ENCODE data around the gene FAN1. TPM values are rescaled to one million over a fixed set of nuclear protein-coding genes. Genes with fewer than 3 reads are reported as not detected.

The FAN1 gene
- total and polyA plus RNA-seq, 2 donors from 2014 or later: 11.4 to 23.7 TPM

DNA sequence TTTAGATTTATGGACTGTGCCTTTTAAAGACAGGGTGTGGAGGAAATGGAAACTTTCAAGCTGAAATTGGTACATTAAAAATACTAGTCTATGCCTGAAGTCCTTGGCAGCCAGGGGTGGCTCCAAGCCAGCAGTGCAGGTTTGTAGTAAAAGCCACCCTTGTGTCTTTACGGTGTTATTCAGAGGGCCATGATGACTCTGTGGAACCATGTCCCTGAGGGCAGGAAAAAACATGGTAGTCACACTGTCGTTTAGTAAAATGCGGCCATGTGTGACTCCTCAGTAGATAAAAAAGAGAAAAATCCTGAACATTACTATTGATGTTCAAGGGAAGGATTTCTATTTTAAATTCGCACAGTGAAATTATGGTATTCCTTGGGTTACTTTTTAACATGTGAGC lies 2.7 kb downstream of the FAN1 start:
- peak overlapping the region in 1 of 3 donors; percentile 42 for H3K4me3 ChIP-seq (ENCODE audit: low read length in 3 of 3)
- TF ChIP-seq, protein P1, sequence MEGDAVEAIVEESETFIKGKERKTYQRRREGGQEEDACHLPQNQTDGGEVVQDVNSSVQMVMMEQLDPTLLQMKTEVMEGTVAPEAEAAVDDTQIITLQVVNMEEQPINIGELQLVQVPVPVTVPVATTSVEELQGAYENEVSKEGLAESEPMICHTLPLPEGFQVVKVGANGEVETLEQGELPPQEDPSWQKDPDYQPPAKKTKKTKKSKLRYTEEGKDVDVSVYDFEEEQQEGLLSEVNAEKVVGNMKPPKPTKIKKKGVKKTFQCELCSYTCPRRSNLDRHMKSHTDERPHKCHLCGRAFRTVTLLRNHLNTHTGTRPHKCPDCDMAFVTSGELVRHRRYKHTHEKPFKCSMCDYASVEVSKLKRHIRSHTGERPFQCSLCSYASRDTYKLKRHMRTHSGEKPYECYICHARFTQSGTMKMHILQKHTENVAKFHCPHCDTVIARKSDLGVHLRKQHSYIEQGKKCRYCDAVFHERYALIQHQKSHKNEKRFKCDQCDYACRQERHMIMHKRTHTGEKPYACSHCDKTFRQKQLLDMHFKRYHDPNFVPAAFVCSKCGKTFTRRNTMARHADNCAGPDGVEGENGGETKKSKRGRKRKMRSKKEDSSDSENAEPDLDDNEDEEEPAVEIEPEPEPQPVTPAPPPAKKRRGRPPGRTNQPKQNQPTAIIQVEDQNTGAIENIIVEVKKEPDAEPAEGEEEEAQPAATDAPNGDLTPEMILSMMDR (IDR thresholded peaks at IDR 0.05; ENCODE audit: borderline replicate concordance, extremely low read depth, insufficient read depth): no peak
- peak in 2 of 5 donors; percentile 36 to 86 for DNase-seq
- H3K36me3 ChIP-seq (ENCODE audit: control insufficient read depth in 2 of 3, insufficient read depth in 3 of 3, low read length in 3 of 3): peaks cover 0 to 7% (median 0%) of the 10 kb centered on the region in 3 donors
- no peaks in the 10 kb centered on the region for H3K27me3 ChIP-seq (ENCODE audit: control insufficient read depth, insufficient read depth, low read length)
- H3K27ac ChIP-seq (ENCODE audit: low read depth in 2 of 2, low read length in 2 of 2): peak overlapping the region; percentile 13 to 16
- no peak for FAIRE-seq
- intact Hi-C loops (cut with DNase I): loop anchor here (10.0 kb wide), 1 partner anchor 228 kb away; no protein-coding TSS in a partner anchor
- no peak overlapping the region for H3K9ac ChIP-seq (ENCODE audit: low read length in 3 of 3)
- H3K4me1 ChIP-seq (ENCODE audit: control insufficient read depth in 2 of 3, insufficient read depth in 2 of 3, low read depth in 1 of 3, low read length in 3 of 3): peaks cover 2 to 18% (median 11%) of the 10 kb centered on the region in 3 donors
- H3K9me3 ChIP-seq (ENCODE audit: control insufficient read depth in 2 of 3, insufficient read depth in 1 of 3, low read length in 3 of 3): no peaks in the 10 kb centered on the region

- no peak overlapping the region for H3K9ac ChIP-seq (ENCODE audit: low read length in 3 of 3)
- intact Hi-C loops (cut with DNase I): no loop called here
- FAIRE-seq: no peak
- no peaks in the 10 kb centered on the region for H3K4me1 ChIP-seq (ENCODE audit: control insufficient read depth in 2 of 3, insufficient read depth in 2 of 3, low read depth in 1 of 3, low read length in 3 of 3)
- peaks cover 0 to 44% (median 10%) of the 10 kb centered on the region in 3 donors for H3K36me3 ChIP-seq (ENCODE audit: control insufficient read depth in 2 of 3, insufficient read depth in 3 of 3, low read length in 3 of 3)
- no peaks in the 10 kb centered on the region for H3K9me3 ChIP-seq (ENCODE audit: control insufficient read depth in 2 of 3, insufficient read depth in 1 of 3, low read length in 3 of 3)
- H3K4me3 ChIP-seq (ENCODE audit: low read length in 3 of 3): no peak overlapping the region
- H3K27ac ChIP-seq (ENCODE audit: low read depth in 2 of 2, low read length in 2 of 2): no peak overlapping the region
- DNase-seq: no peak
- TF ChIP-seq, protein P1 (IDR thresholded peaks at IDR 0.05; ENCODE audit: borderline replicate concordance, extremely low read depth, insufficient read depth): no peak
- H3K27me3 ChIP-seq (ENCODE audit: control insufficient read depth, insufficient read depth, low read length): no peaks in the 10 kb centered on the region
Observed at GRCh38 chr15:30913761-30914160, 10.0 kb downstream of the FAN1 start.

DNA sequence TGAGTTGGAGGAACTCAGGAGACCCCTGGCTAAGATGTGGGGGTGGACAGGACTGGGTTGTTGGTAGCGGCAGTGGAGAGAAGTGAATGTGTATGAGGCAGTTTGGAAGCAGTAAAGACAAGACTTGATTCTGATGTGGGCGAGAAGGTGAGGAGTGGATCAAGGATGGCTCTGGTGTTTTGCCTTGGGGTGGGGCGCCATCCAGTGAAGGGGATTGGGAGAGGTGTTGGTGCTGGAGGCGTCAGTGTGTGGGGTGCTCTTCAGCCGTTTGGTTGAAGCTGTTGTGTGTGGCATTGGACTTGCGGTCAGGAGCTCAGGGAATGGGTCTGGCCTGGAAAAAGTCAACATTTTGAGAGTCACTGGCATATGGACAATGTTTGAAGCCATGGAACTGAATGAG lies 13.3 kb downstream of the FAN1 start:
- H3K36me3 ChIP-seq (ENCODE audit: control insufficient read depth in 2 of 3, insufficient read depth in 3 of 3, low read length in 3 of 3): peaks cover 0 to 53% (median 15%) of the 10 kb centered on the region in 3 donors
- FAIRE-seq: no peak

More for the DNA sequence above, 13.3 kb downstream of the FAN1 start:
- no peak for DNase-seq
- Histone ChIP-seq H3K27me3 (ENCODE audit: control insufficient read depth, insufficient read depth, low read length) (no peaks in the 10 kb centered on the region), H3K27ac (ENCODE audit: low read depth in 2 of 2, low read length in 2 of 2) (no peak overlapping the region), H3K4me1 (ENCODE audit: control insufficient read depth in 2 of 3, insufficient read depth in 2 of 3, low read depth in 1 of 3, low read length in 3 of 3) (peaks cover 0 to 12% (median 8%) of the 10 kb centered on the region in 3 donors), H3K9ac (ENCODE audit: low read length in 3 of 3) (no peak overlapping the region), H3K4me3 (ENCODE audit: low read length in 3 of 3) (no peak overlapping the region), H3K9me3 (ENCODE audit: control insufficient read depth in 2 of 3, insufficient read depth in 1 of 3, low read length in 3 of 3) (no peaks in the 10 kb centered on the region)
- intact Hi-C loops (cut with DNase I): no loop called here
- TF ChIP-seq, protein P1 (IDR thresholded peaks at IDR 0.05; ENCODE audit: borderline replicate concordance, extremely low read depth, insufficient read depth): no peak

Data from kidney (tissue), 14 donors.